ENCODE data around the gene DLX3. TPM values are rescaled to one million over a fixed set of nuclear protein-coding genes. Genes with fewer than 3 reads are reported as not detected.

Gene DLX3
- total RNA-seq, 2 donors from 2014 or later = not detected

- whole genome bisulfite sequencing, 2 donors = 31 to 37% methylated on average over 19 to 26 of the region's 26 CpGs
- ATAC-seq (no peak), DNase-seq (no peak)
- no peaks in the 10 kb centered on the region for H3K4me1 ChIP-seq
- H3K4me3 ChIP-seq = no peak overlapping the region
- intact Hi-C loops (cut with DNase I) = no loop called here
- no peaks in the 10 kb centered on the region for H3K36me3 ChIP-seq (replicated peaks in 1 of 2; ENCODE audit: insufficient read depth in 1 of 2, low read depth in 2 of 2)
- no peak for TF ChIP-seq POLR2A (IDR thresholded peaks at IDR 0.05)
- TF ChIP-seq CTCF (IDR thresholded peaks at IDR 0.05) = no peak
- no peak overlapping the region for H3K27ac ChIP-seq
- no peaks in the 10 kb centered on the region for H3K9me3 ChIP-seq
- no peaks in the 10 kb centered on the region for H3K27me3 ChIP-seq
These were observed 50.7 kb downstream of the DLX3 start for GRCh38 chr17:49944273-49944870.

GRCh38 chr17:49942947-49943346, 52.1 kb downstream of the DLX3 start:
- TF ChIP-seq POLR2A (IDR thresholded peaks at IDR 0.05) = no peak
- TF ChIP-seq CTCF (IDR thresholded peaks at IDR 0.05) = no peak
- Histone ChIP-seq H3K9me3 (no peaks in the 10 kb centered on the region), H3K4me1 (no peaks in the 10 kb centered on the region), H3K36me3 (replicated peaks in 1 of 2; ENCODE audit: insufficient read depth in 1 of 2, low read depth in 2 of 2) (no peaks in the 10 kb centered on the region), H3K4me3 (no peak overlapping the region), H3K27me3 (no peaks in the 10 kb centered on the region), H3K27ac (no peak overlapping the region)
- intact Hi-C loops (cut with DNase I) = no loop called here
- WGBS, 2 donors = 79 to 81% methylated on average over 5 of the region's 5 CpGs
- ATAC-seq (no peak), DNase-seq (no peak)

DNA sequence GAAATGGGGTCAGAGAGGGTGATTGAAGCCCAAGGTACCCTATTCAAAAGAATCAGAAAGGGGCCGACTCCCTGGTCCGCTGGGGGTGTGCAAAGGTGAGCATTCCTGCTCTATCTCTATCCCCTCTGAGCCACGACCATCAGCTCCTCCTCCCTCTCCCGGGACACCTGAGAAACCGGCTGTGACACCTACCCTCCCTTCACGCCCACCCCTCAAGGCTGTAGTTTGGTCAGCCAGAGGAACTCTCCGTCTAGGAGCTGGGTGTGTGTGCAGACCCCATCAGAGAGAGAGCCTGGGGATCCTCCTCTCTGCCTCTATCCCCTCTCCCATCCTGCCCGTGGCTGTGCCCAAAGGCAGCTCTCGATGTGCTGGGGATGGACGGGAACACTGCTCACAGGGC, 53.6 kb downstream of the DLX3 start:
- no peak for DNase-seq
- no peaks in the 10 kb centered on the region for H3K4me1 ChIP-seq
- no peaks in the 10 kb centered on the region for H3K36me3 ChIP-seq (replicated peaks in 1 of 2; ENCODE audit: insufficient read depth in 1 of 2, low read depth in 2 of 2)
- intact Hi-C loops (cut with DNase I) = no loop called here
- no peaks in the 10 kb centered on the region for H3K27me3 ChIP-seq
- no peaks in the 10 kb centered on the region for H3K9me3 ChIP-seq
- TF ChIP-seq POLR2A (IDR thresholded peaks at IDR 0.05) (no peak), CTCF (IDR thresholded peaks at IDR 0.05) (no peak)
- WGBS, 2 donors = 28 to 37% methylated on average over 10 of the region's 10 CpGs
- H3K27ac ChIP-seq = no peak overlapping the region
- ATAC-seq = no peak
- H3K4me3 ChIP-seq = no peak overlapping the region

Small RNA genes within 50 kb of the gene (small RNA-seq; reads per million reads assigned to genes)
- not detected for gene RNU6-1313P

Other genes with a start within 250 kb of the DLX3 start
- 10 to 100 TPM in 1 of 2 donors, 1 to 10 TPM in 1; 4.3 to 11.7 TPM for gene FAM117A, start 231.1 kb downstream of the DLX3 start, total RNA-seq
- gene KAT7, start 206.5 kb downstream of the DLX3 start, total RNA-seq = 10 to 100 TPM in 1 of 2 donors, 1 to 10 TPM in 1; 7.3 to 16.5 TPM
- not detected for gene TAC4, start 147.2 kb downstream of the DLX3 start, total RNA-seq
- gene DLX4, start 26.0 kb downstream of the DLX3 start, total RNA-seq = not detected
- 10 to 100 TPM; 31.0 to 36.3 TPM for gene ITGA3, start 60.9 kb upstream of the DLX3 start, total RNA-seq
- 100 to 1,000 TPM in 1 of 2 donors, 10 to 100 TPM in 1; 27.0 to 119 TPM for gene PDK2, start 100.1 kb upstream of the DLX3 start, total RNA-seq
- not detected for gene SAMD14, start 134.9 kb upstream of the DLX3 start, total RNA-seq
- 10 to 100 TPM; 20.0 to 31.0 TPM for gene PPP1R9B, start 155.5 kb upstream of the DLX3 start, total RNA-seq
- 1 to 10 TPM in 1 of 2 donors, not detected in 1; 1.3 TPM for gene SGCA, start 170.8 kb upstream of the DLX3 start, total RNA-seq
- gene COL1A1, start 206.4 kb upstream of the DLX3 start, total RNA-seq = 10 to 100 TPM; 11.2 to 62.3 TPM

Data from body of pancreas (tissue), 4 donors.